DMS153 treated with DMSO at 0.1 percent for 48 hours (cell line): ENCODE results near the gene RERE.
A peak's percentile ranks its signal among the peaks of the same experiment; 100 is the strongest.

Experiments
- DNase-seq: peaks from one replicate; lab custom pipeline; 2025; ENCODE audit not compliant: unreplicated experiment; lab: John Stamatoyannopoulos, UW

Gene RERE

DNA sequence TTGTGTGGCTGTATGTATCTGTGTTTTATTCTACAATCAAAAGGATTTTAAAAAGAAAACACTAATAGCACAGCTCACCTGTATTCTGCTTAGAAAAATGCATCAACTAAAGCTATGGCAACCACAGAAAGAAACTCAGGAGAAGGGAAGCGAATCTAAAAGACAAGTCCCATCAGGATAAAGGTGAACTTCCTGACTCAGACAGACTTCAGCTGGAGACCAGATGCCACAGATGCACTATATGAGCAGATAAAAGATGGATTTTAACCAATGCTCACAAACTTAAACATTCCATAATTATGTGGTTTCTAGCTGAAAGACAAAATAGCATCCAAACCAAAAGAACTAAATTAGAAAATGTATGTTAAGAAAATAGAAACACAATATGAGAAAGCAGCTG is 231.0 kb downstream of the RERE start:
- DNase-seq: no peak

DNA sequence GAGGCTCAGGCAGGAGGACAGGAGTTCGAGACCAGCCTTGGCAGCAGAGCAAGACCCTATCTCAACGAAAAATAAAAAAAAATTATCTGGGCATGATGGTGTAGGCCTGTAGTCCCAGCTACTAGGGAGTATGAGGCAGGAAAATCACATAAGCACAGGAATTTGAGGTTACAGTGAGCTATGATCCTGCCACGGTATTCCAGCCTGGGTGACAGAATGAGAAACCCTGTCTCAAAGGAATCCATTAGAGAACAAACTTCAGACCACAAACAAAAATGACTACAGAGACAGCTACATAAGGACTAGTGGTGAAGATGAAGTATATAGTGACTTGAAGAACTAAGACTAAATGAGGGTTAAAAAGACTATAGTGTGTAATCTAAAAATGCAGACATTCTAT is 233.1 kb downstream of the RERE start:
- no peak for DNase-seq

DNA sequence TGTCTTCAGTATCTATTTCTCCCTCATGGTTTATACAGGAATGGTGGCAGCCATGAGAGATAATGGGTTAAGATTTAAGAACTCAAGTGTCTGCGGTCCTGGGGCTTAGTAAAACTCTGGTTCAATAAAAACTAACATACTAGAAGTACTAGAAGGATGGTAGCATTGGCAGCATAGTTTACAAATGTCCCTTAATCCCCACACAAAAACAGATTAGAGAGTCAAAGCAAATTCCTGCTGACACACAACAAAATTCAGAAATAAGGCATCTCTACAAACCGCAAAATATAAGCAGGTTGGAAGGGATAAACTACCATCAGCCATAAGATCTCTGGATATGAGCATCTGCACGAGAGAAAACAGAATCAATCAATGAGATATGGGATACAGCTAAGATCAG is 234.4 kb downstream of the RERE start:
- no peak for DNase-seq

DNA sequence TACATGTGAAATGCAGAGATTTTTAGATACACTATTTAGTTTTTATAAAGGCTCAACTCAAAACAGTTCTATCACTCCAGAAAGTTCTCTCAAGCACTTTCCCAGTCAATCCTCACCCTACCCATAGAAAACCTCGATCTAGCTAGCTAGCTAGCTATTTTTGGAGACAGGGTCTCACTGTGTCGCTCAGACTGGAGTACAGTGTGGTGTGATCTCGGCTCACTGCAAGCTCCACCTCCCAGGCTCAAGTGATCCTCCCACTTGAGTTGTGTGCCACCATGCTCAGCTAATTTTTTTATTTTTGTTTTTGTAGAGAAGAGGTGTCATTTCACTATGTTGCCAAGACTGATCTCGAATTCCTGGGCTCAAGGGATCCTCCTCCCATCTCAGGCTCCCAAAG is 236.9 kb downstream of the RERE start:
- no peak for DNase-seq

DNA sequence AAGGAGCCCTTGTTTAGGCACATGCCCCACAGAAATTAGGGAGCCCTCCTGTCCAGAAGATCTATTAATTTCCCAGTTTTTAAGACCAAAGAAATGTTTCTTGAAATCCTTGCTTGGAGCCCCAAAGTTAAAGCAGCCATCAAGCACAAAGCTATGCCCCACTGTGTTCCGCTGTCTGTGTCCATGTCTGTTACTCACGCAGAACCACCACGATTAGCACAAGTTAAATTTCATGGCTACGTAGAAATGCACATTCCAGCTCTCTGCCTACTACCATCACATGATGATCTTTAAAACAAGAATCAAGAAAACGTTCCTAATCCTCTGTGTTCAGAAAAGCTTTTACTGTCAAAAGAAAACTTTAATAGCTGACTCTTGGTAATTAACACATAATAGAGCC is 238.5 kb downstream of the RERE start:
- DNase-seq: no peak

DNA sequence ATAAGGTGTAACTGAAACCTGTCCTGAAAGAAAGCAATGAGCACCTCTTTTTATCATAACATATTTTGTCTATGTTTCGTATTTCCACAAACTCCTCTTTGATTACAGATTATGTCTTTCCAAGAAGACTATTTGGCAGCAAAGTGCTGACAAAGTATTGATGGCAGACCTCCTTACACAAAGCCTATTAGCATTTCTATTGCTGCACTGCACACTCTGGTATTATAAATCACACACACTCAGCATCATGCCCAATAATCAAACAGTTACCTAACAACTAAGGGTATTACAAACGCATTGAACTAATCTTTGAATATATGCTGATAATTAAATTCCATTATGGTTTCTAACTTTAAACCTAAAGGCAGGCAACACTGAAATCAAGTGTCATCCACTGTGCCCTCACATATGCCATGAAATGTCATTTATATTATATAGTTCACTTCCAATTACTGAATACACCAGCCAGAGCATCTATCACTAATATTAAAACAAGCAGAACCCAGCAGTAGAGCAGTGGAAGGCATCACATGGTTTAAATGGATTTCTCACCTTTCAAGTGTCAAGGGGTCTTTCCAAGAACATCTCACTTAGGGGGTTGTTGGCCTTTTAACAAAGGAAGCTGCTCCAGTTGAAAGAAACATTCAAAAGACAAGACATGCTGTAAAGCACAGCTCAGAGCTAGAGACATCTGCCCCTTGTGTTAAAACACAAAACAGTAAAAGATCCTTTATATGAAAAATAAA is 239.1 kb downstream of the RERE start:
- DNase-seq: no peak

DNA sequence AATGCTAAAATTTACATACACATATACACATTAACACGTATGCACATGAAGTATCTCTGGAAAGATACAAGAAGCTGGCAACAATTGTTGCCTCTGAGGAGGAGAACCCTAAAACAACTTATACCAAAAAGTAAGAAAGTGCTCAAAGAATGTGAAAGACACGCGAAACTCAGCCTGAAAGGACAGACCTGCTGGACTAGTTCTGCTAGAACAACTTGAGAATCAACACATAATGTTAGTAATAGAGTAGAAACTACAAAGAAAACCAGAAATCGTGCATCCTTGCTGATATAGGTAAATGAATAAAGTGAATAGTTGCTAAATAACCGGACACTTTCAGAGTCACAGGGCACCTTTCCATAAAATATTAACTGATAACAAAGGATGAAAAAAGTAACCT is 242.5 kb downstream of the RERE start:
- DNase-seq: no peak

DNA sequence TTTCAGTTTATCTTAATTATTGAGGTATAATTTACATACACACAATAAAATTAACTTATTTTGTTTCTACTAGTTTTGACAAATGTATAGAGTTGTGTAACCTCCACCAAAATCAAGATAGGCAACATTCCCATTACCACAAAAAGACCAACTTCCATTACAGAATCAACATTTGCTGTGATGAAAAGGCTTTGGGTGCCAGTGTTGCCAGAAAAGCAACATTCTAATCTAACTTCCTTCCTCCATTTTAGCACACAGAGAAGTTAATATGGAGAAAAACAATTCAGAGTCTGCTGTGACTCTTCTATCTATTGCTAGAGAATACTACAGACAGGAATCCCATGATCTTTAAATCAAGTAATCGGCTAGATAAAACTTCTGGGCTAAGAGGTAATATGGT is 245.3 kb downstream of the RERE start:
- no peak for DNase-seq

DNA sequence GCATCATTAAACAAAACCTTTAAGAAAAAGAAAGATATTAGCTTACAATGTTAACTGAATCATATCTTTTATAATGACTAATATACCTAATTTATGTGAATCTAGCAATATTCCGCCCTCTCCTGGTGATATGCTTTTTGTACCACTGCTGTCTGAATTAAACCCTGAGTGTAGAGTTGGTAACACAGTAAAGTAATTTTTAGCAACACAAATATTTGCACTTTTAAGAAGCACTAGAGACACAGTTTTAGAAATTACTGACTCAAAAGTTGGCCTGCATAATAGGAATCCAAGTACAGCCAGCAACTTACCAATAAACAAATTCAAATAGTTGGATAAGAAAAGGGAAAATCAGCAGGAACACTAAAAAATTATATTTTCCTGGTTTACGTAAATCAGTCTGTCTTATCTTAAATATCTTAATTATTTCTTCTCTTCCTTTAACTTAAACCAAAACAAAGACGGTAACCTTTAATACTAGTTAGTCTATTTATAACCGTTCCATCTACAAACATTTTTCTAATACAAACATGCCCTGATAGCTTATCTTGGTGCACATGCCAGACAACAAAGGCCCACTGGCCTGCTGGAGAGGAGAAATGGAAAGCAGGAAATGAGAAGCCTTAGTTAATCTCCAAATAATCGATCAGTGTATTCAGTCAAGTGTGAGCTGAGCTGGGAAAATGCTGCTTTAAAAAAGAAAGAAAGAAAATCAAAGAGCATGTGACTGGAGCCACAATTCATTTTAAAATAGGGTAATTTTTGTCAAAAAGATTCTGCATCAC is 246.0 kb downstream of the RERE start:
- DNase-seq: peak; percentile 80

DNA sequence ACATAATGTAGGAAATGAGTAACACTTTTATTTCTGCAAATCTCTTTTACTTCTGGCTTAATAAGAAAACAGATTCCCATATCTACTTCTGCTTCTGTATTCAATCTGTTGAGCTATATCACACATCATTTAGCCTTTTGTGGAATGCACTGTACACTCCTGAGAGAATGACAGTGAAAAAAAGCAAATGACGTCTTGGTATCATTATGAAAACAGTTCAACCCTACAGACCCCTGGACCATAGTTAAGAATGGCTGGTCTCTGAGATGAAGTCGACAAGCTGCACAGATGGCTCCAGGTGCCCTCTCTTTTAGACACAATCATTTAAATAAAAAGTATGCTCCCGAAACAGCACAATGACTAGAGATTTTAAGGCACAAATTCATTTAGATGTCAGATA is 247.0 kb downstream of the RERE start:
- no peak for DNase-seq

DNA sequence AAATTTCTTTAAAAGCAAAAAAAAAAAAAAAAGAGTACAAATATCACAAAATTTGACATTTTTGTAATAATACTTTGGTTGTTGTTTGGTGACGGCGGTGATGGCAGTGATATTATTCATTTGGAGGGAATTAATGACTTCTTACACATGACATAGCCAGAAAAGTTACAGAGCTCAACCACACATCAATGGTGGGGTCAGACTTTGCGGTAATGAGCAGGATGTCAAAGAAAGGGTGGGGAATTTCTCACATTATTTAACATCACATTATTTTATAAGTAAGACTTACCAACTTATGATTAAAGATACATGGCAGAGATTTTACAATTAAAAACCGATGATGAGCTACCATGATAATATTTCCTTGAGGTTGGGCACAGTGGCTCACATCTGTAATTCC is 248.2 kb downstream of the RERE start:
- DNase-seq: no peak

DNA sequence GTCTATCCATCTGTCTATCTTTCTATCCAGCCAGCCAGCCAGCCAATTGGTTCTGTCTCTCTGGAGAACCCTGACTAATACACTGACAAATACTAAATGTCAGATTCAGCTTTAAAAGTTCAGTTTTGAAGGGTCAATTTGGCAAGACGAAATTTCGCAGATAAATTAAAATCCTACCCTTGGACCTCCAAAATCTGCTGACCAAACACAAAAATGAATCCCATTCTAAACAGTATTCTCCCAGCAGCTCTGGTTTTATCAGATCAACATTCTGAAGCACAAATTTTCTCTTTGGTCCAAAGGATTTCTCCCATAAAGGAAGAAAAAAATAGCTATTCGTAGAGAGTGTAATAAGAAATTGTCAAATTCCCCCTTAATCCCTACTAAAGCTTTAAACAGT is 248.6 kb downstream of the RERE start:
- no peak for DNase-seq

DNA sequence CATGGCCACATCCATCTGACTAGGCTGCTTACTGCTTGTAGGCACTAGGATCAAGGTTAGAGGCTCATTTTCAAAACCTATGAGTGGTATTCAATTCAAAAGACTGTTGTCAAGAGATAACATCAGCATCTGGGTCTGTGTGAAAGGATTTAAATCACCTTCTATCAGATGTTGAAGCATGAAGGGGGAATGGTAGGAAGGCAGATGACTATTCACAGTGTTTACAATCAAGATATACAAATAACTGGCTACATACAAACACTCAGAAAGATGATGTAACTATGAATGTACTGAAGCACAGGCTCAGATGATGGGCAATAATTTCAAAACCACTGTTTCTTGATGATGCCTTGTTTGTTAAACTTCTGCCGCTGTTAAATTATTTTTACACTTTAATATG is 250.3 kb downstream of the RERE start:
- no peak for DNase-seq

DNA sequence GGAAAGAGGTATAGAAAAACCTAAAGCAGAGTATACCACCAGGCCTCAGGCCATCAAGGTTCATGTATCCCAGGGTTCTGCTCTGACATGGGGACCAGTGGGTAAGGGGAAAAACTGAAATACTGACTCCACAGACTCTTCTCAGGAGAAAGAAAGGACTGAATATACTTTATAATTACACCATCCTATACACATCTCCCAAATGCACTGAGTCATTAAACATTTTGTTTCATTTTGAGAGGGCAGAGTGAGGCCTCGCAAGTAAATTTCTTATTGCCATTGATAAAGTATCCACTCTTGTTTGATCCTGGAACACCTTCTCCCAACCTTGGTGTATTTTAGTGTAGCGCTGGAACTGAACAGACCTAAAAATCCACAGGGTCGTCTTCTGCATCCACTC is 251.6 kb downstream of the RERE start:
- no peak for DNase-seq

DNA sequence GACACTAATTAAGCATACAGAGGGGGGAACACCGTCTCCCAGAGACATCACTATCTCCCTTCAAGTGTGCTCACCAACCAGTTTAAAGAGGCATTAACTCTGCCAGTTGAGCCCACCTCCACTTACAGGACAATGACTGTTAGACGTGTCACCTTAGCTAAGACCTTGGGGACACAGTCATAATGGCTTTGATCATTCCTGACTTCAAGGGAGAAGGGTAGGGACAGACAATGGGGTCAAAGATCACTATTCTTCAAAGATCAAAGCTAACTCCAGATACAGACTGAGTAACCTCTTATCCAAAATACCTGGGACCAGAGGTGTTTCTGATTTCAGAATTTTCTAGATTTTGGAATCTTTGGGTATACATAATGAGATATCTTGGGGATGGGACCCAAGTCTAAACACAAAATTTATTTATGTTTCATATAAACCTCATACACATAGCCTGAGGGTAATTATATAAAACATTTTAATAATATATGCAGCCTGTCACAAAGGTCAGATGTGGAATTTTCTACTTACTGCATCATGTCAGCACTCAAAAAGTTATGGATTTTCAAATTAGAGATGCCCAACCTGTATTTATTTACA is 253.4 kb downstream of the RERE start:
- DNase-seq: no peak

DNA sequence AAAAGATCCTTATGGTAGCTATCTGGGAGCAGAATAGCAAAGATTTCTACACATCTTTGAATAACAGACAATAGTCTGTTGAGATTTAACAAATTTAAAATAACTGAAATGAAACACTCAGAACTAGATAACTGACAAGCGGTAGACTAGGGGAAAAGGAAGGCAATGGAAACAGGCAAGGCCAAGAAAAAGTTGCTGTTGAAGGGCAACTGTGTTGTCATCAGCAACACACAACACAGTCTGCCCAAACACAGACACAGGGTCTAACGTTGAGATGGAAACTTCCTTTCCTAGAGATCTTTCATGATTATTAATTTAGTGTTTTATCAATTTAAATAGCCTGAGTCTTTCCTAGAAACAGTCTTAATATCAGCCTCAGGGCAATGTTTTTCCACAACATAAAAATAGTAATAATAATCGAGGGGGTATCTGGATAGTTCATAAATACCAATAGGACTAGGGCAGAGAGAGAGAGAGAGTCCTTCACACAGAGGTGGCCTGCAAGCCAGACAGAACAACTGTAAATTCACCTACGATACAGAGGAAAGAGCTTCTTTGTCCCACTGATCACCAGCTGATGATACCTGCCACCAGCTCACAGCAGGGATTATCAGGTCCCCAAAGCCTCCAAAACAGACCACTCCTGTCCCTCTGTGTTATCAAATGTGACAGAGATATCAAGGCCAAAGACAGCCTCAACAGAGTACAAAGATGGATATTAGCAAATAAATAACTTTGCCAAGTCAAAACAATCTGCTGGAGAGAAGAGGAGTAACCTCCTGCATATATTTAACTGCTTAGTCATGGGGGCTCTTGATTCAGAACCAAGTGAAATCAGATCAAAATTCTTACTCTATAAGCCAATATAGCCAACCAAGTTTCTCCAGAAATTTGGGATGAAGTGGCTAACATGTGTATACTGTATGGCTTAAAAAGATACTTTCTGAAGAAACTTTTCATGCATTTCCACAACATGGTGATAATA is 254.3 kb downstream of the RERE start:
- DNase-seq: no peak

DNA sequence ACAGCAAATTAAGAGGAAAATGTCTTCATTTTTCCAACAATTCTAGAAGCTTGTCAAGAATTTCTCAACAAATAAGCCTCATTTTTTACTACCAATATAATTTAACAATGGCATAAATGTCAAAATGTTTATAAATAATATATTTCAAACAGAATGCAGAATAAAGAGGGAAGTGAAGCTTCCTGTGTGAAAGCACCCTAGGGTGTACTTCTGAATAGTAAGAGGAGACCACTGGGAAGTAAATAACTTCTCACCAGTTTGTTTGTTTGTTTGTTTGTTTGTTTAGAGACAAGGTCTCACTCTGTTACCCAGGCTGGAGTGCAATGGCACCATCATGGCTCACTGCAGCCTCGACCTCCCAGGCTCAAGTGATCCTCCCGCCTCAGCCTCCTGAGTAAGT is 255.2 kb downstream of the RERE start:
- DNase-seq: no peak

DNA sequence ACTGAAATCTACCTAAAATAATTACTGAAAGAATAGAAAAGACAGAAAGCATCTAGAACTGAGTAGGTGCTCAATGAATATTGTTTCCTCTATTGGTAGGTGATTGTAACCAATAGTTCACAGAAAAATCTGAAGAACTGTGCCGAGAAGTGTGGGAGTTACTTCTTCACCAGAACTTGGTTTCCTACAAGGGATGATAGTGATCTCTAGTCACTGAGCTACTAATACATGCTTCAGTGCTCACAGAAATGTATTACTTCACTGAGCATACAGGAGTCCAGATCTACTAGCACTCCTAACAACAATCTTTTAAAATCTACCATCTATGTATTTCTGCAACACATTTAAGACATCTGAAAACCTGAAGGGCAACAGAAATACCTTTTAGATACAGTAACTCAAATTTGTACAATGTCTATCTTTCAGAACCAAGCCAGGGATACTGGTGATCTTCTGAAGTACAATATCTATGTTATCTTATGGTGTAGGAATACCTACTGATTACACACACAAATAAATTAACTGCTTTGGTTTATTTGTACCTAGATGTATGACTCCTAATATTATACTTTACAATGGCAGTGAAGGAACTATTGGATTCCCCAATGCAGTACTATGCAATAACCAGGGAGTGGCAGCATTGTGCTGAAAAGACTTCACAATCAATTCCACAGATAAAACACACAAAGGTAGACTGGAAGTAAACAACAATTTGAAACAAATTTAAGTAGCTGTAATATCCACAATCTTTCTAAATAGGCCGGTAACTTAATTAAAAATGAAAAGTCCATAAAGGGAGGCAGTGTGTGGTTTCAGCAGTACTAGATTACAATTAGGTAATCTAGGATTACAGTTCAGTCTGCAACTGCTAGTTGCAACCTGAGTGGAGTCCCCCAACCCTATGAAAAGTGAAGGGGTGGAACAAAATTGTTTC is 256.6 kb downstream of the RERE start:
- DNase-seq: peak; percentile 96

DNA sequence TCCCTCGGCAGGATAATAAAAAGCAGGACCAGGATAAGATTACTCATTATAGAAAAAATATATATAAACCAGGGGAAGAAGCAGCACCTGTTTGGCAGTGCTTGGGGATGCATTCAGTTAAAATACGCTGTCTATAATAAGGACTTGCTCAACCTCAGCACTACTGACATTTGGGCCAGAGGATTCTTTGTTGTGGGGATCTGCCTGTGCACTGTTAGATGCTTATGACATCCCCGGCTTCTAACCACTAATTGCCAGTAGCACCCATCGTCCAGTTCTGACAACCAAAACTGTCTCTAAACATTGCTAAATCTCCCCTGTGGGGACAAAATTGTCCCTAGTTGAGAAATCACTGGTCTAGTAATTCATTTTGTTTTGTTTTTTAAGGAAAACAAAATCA is 257.4 kb downstream of the RERE start:
- no peak for DNase-seq

DNA sequence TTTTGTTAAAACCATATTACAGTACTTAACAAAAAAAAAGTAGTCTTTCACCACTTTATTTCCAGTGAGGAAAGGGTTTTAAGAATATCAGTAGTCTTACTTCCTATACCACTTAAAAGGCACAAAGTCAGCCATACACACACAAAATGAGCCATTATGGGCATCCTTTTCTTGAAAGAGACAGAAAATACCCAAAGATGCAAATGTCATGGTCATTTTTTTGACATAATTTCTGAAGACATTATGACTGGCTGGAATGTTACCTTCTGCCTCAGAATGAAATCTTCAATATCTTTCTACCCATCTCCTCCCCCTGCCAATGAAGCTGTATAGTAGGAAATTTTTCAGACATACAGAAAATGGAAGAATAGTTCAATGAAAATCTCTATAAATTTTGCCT is 261.9 kb downstream of the RERE start:
- no peak for DNase-seq
